Stimulated activated CD8-positive, alpha-beta memory T cell treated with anti-CD3 and anti-CD28 coated beads, Interleukin-12 subunit alpha, Interleukin-12 subunit beta, amount 100 ng/mL, for 1 hour (primary cell): ENCODE measurements around the gene NFKBIA.
A peak's percentile ranks its signal among the peaks of the same experiment; 100 is the strongest.
"Not testable (repeated sequence)": the region's sequence is repeated elsewhere in the genome, so short reads cannot be mapped to it uniquely, and the experiment has no call there.

Experiments
- DNase-seq: peaks from one replicate; pipeline ENCODE4 v3.0.0-alpha.2; 2020; ENCODE audit warnings: low read depth

NFKBIA gene

DNA sequence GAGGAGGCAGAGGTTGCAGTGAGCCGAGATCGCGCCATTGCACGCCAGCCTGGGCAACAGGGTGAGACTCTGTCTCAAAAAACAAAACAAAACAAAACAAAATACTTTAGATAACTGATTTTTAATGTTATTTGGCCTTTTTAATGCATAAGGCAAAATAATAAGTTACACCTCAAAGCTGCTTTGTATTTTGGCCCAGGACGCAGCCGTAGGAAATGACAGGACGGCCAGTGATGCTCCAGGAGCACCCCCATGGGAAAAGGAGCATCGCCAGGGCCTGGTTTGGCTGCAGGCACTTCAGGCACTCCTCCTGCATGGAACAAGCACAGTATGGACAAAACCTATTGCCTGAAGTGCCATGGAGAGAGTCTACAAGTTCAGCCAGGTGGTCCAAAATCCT, 3.5 kb upstream of the NFKBIA start:
- DNase-seq, result no peak

DNA sequence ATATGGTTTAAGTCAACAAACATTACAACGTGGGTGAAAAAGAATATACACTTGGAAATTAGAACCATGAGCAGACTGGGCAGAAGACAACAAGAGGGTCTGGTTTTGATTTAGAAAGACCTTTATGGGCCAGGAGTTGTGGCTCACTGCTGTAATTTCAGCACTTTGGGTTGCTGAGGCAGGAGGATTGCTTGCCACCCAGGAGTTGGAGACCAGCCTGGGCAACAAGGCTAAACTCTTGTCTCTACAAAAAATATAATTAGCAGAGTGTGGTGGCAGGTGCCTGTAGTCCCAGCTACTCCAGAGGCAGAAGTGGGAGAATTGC, 2.7 kb upstream of the NFKBIA start:
- DNase-seq, result no peak

DNA sequence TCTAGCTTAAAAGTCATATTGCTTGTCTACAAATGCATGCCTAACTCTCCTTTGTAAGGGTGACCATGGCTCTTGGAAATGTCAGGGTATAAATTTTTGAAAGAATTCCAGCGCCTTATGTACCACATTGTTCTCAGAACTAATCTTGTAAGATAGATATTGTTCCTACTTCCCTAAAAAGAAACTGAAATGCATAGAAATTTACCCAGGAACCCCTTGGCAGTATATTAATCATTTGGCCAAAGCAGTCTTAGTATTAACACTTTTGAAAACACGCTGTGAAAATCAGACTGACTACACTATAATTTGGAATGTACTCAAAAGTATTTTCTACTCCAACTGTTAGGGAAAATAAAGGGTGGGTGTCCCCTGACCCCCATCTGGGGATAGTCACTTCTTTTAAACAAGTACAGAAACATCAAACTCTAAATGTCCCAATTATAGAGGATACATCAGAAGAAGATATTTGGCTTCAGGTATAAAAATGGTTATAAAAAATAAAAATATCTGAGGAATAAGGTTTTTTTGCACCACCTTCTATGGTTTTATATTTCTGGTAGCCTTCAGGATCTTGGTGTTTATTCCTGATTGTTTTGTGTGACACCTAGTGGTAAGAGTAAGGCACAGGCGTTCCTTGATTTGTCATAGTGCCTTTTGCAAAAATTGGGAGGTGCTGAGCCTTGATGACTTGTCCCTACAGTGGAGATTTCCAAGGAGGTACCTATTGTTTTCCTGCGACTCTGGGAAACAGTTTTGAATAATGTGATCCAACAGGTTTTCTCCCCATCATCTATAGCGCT, 2.2 kb upstream of the NFKBIA start:
- no peak for DNase-seq

DNA sequence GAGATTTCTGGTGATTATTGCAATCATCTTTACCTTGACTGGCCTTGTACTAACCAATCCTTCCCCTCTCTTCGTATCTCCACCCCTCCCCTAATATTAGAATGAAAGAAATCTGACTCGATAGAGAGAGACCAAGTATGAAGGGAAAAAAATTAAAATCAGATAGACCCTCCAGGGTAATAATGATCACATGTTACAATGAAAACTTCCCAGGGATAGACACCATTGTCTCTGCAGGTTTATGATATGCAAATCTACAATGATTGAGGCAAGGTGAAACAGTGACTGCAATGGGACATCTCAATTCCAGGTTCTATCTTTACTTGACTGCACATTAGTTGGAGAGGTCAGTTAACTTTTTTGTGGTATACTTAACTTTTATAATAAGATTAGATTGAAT, 1.5 kb upstream of the NFKBIA start:
- no peak for DNase-seq

DNA sequence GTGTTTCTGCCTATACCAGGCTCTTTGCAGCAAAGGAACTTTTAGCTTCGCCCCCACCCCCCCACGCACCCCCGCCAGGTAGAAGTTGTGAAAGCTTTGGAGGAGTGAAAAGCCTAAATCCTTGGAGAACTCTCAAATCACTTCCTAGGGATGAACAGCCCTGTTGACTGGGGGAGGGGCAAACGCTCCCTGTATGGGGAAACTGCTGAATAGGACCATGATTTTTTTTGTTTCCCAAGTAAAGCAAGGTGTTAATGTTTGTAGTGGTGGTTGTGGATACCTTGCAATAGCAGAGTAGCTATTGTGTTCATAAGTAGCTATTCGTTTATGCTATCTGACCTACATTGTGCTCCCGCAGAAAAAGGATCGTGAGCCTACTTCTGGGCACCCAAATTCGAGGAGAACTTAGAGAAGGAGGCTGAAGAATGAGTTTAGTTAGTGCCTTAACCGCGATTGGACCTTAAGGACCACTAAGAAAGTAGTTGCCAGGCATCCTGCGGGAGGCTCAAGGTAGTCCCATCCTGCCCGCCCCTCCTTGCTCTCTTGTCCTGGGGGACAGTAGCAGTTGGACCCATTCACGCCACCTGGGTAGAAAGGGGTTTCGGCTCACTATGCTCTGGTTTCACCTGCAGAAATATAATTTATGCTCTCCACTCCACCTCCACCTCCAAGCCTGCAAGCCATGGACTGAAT, 901 bp upstream of the NFKBIA start:
- no peak for DNase-seq

DNA sequence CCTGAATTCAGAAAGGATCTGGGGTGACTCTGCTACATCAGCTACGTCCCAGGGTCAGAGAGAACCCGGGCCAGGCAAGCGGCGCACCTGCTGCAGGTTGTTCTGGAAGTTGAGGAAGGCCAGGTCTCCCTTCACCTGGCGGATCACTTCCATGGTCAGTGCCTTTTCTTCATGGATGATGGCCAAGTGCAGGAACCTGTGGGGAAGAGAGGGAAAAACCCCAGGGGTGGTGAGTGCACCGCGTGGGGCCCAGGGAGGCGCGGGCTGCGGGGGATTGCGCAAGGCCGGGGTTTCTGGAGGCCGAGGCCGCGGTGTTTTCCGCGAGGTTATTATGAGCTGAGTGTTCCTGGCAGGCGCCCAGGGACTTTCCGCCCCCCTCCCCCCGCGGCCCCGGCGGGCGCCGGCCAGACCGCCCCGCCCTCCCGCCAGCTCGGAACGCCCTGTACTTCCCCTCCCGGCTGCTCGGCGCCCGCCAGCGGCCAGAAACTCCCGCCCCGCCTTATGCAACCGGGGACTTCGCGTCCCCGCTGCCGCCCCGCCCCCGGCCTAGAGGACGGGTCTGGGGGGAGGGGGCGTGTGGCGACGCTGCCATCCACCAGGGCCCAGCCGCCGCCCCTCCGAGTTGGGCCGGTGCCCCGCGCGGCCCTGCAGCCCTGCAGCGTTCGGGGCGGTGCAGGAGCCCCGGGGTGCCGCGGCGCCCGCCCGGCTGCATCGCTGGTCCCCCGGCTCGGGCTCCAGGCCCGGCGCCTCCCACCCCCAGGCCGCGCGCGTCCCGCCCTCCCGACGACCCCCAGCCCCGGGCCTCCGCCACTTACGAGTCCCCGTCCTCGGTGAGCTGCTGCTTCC, 723 bp downstream of the NFKBIA start:
- DNase-seq, result peak; percentile 92

DNA sequence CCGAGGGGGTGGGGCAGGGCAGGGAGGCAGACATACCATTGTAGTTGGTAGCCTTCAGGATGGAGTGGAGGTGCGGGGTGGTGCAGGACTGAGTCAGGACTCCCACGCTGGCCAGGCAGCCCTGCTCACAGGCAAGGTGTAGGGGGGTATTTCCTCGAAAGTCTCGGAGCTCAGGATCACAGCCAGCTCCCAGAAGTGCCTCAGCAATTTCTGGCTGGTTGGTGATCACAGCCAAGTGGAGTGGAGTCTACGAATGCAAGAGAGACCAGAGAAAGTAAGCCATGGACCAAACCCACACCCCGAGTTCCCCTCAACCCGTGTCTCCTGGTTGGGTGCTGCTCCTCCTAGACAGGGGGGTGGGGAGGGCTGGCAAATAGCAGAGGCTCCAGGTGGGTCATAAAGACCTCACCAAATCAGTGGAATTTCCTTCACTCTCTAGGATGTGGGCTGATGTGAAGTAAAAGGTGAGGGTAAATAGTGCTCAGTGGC, 1.4 kb downstream of the NFKBIA start:
- no peak for DNase-seq

DNA sequence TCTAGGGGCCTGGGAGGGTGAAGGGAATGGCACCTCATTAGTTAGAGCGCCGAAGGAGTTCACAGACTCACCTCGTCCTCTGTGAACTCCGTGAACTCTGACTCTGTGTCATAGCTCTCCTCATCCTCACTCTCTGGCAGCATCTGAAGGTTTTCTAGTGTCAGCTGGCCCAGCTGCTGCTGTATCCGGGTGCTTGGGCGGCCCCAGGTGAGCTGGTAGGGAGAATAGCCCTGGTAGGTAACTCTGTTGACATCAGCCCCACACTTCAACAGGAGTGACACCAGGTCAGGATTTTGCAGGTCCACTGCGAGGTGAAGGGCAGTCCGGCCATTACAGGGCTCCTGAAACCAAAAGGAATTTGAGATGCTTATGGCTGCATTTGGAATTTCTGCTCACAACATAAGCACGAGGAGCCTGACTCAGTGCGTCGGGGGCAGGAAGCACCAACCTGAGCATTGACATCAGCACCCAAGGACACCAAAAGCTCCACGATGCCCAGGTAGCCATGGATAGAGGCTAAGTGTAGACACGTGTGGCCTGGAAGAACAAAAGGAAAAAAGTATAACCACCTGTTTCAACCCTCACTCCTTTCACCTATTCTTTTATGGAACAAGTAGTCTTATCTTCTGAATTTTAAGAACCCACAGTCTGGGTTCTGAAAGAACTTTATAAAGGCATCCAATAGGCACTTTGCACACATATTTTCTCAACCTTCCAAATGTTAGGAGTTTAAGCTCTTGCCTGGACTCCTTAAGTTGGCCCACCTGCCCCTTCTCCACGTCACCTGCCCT, 2.0 kb downstream of the NFKBIA start:
- peak; percentile 19 for DNase-seq

DNA sequence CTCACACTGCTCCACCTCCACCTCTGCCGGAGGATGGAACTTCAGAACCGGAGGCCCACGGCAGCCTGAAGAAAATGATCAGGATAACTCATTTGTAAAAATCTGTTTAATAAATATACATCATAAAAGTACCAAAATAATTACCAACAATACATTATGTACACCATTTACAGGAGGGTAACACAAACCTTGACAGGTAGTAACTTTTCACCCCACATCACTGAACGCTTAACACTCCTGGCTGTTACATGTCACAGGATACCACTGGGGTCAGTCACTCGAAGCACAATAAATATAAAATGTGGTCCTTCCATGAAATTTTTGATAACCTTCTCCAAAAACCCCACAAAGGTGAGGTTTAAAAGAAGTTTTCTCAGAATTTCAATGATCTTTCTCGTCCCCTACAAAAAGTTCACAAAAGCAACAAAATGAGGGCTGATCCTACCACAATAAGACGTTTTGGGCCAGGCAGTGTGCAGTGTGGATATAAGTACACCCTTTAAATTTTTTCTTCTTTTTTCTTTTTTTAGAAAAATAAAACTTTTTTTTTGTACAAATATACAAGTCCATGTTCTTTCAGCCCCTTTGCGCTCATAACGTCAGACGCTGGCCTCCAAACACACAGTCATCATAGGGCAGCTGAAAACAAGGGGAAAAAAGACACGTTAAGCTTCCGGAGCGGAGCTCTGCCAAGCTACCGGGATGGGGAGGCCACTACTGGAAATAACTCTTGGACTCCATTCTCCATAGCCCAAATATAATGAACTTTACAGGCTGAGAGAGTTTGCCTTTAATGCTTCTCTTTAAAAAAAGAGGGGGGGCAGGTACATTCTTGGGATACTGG, 2.9 kb downstream of the NFKBIA start:
- DNase-seq, result no peak

DNA sequence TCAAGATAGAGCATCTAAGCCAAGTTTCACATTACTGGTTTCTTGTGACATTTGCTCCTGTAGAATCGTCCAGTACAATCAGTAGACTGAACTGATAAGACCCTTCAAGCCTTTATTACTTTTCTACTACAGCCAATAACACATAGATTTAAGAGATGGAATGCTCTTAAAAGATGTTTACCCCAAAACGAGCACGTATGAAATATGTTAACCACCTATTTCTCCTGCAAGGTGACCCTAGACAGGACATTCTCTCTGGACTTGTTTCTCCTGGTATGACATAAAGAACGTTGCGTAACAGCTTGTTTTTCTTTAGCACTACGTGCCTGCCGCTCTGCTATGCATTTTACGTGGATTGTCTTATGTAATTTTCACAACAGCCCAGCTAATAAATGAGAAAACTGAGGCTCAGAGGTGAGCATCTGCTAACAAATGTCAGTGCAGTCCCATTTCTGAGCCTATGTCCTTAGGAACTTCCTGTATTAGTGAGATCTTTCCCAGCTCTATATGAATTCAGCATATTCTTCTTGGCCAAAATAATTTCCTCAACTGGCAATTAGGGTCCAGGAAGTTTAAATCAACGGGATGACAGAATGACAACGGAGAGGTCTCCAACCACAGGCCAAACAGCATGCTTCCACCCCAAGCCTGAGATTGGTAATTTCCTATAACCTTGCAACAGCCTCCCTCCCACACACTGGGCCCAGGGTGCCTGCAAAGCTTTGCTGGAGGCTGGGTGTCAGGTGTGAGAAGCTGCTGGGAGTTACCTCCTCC, 3.7 kb downstream of the NFKBIA start:
- no peak for DNase-seq

DNA sequence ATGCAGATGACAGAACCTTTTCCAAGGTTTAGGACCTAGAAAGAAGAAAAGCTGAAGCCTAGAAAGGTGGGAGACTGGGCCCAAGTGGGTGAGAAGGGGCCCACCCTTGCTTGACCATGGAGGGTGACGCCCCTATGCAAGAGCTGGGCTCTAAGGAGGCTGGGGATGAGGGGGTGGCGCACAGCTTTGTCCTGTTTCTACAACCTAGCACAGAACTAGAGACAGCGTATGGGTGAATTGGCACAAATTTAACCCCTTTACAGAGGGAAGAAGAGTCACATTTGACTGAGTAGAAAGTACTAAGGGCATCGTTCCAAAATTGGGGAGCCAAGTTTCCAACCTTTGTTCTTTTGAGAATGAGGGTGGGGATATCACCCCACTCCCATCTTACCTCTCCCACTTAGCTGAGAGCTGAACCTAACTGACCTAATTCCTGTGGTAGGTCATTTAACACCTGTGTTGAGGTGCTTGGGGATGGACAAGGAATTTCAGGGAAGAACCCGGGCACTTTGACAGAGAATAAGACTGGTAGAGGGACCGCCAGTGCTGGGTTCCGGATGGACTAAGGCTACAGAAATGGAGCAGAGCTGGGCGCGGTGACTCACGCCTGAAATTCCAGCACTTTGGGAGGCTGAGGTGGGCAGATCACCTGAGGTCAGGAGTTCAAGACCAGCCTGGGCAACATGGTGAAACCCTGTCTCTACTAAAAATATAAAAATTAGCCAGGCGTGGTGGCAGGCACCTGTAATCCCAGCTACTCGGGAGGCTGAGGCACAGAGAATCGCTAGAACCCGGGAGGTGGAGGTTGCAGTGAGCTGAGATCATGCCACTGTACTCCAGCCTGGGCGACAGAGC, 5.2 kb downstream of the NFKBIA start:
- DNase-seq, result no peak

DNA sequence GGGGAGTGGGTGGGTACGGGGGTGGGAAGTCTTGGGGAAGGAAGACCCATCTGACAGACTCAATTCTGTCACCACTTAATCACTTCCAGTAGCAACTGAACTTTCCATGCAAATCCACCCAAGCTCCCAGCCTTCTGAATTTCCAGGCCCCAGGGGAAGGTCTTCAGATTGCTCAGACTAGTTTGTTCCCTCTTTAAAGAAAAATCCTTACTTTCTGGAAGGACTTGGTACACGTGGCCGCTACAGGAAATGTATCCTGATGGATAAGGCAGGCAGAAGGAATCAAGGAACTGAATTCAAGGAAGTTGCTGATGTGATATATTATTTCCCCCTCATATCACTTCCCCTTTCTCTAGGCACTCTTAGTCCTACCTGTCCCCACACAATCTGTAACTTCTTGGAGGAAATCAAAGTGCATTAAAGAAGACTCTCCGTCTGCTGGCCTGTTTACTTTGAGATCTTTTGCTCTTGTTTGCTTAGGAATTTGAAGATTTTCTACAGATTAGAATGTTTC, 6.4 kb downstream of the NFKBIA start:
- no peak for DNase-seq

DNA sequence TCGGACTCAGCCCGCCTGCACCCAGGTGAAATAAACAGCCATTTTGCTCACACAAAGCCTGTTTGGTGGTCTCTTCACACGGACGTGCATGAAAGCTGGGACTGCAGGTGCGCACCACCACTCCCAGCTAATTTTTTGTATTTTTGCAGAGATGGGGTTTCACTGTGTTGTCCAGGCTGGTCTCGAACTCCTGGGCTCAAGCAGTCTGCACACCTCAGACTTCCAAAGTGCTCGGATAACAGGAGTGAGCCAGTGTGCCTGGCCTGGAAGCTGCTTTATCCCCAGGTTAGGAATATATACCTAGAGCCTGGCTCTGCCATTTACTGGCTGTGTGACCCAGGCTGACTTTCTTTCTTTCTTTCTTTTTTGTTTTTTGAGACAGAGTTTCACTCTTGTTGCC, 7.9 kb downstream of the NFKBIA start:
- DNase-seq, result not testable (repeated sequence)

DNA sequence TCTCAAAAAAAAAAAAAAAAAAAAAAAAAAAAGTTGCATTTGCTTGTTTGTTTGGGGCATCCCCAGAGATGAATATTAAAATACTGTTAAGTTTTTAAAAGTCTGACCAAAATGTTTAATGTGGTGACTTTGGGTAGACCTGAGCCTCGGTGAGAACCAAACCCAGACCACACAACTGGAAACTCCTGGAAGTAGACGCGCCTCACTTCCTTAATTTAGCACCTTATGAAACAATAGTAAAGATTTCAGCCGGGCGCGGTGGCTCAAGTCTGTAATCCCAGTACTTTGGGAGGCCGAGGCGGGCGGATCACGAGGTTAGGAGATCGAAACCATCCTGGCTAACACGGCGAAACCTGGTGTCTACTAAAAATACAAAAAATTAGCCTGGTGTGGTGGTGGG, 9.3 kb downstream of the NFKBIA start:
- no peak for DNase-seq

DNA sequence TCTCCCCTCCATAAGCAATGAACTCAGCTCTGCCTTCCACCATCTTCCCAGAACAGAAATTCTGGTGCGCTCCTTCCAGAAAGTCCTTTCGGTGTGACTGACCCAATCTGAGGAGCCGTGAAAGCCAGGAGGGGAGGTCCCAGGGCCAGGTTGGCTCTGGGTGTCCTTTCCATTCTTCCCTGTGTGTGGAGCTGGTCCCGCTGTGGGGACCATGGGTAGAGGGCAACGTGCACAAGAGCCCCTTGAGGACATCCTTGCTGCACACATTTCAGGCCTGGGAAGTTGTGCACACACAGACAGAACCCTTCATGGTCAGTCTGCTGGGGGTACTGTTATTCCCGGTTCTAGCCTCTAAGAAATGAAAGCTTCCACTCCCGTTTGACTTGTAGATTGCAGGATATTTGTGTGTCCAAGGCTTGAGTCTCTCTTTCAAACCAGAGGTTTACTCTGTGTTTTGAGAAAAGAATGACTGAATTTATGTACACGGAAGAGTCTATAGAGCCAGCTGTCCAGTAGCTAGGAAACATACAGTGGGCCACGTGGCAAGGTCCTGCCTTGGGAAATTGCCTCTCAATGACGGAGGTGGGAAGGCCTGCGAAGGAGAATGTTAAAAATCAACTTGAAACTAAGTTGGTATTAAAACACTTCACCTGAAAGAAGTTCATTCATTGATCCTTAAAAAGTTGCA, 10.1 kb downstream of the NFKBIA start:
- DNase-seq, result no peak

DNA sequence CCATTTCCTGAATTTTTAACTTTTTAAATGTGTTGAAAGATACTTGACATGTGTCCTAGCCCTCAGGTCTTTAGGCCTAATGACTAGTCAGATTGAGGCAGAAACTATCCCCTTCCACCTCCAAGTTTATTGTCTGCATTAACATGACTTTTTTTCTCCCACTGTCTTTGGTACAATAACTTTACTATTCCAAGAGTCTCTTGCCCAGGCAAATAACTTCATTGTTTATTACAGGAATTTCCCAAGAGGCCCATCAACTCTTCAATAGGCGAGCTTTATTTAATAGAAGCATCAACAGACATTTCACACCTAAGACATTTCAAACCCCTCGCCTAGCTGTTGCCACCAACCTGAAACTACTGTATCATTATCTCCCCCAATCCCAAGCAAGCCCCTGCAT, 10.7 kb downstream of the NFKBIA start:
- no peak for DNase-seq

DNA sequence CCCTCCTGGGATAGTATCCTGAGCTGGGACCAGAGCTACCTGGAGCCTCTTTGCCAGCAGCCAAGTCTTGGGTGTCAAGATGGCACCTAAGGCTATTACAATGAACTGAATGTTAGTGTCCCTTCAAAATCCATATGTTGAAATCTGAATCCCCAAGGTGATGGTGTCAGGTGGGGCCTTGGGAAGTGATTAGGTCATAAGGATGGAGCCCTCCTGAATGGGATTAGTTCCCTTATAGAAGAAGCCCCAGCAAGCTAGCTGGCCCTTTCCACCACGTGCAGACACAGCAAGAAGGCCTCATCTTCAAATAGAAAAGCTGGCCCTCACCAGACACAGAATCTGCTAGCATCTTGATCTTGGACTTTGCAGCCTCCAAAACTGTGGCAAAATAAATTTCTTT, 12.4 kb downstream of the NFKBIA start:
- DNase-seq, result no peak

DNA sequence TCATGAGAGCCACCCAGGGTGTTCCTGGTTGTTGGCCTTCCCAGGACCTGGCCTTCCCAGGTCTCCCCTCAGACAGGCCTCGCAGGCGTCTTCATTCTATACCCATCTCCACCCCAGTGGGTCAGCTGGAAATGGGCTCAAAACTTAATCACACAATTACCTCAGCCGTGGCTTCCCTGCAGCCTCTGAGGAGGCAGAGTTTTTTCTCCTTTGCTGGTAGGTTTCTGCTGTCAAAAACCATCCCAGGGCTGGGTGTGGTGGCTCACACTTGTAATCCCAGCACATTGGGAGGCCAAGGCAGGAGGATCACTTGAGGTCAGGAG, 13.2 kb downstream of the NFKBIA start:
- no peak for DNase-seq
